Smooth muscle cell (in vitro differentiated cells): Measurements from ENCODE around the gene RNH1. TPM values are rescaled to one million over a fixed set of nuclear protein-coding genes. Genes with fewer than 3 reads are reported as not detected.

Experiments used
- DNase-seq: peaks from one replicate; lab custom pipeline; 2025; ENCODE audit not compliant: unreplicated experiment; lab: John Stamatoyannopoulos, UW
- H2AFZ ChIP-seq: fragments of 200-600 bp; sonication (generic); 2 replicates; pipeline ENCODE4 v1.6.0; 2016; ENCODE audit warnings: antibody characterized with exemption, low read depth, mild to moderate bottlenecking
- H3F3A ChIP-seq: fragments of 200-600 bp; sonication (generic); 2 replicates; pipeline ENCODE4 v1.6.0; 2017; ENCODE audit warnings: antibody characterized with exemption, low read depth
- H3K27ac ChIP-seq: fragments of 200-600 bp; sonication (generic); 2 replicates; pipeline ENCODE4 v1.5.1; 2016; ENCODE audit warnings: low read depth, mild to moderate bottlenecking
- H3K27me3 ChIP-seq: fragments of 200-600 bp; sonication (generic); 2 replicates; pipeline ENCODE4 v1.6.1; 2016; ENCODE audit warnings: low read depth, mild to moderate bottlenecking
- H3K36me3 ChIP-seq: fragments of 200-600 bp; sonication (generic); 2 replicates; pipeline ENCODE4 v1.5.1; 2016; ENCODE audit warnings: low read depth
- H3K4me1 ChIP-seq: fragments of 200-600 bp; sonication (generic); 2 replicates; pipeline ENCODE4 v1.5.1; 2016; ENCODE audit warnings: low read depth
- H3K4me2 ChIP-seq: fragments of 200-600 bp; sonication (generic); 2 replicates; pipeline ENCODE4 v1.6.0; 2016; ENCODE audit warnings: mild to moderate bottlenecking
- H3K4me3 ChIP-seq: fragments of 200-600 bp; sonication (generic); 2 replicates; pipeline ENCODE4 v1.5.1; 2016; ENCODE audit warnings: mild to moderate bottlenecking
- H3K79me2 ChIP-seq: fragments of 200-600 bp; sonication (generic); 2 replicates; pipeline ENCODE4 v1.6.0; 2016; ENCODE audit warnings: low read depth, mild to moderate bottlenecking
- H3K9ac ChIP-seq: fragments of 200-600 bp; sonication (generic); 2 replicates; pipeline ENCODE4 v1.6.0; 2016; ENCODE audit warnings: low read depth
- H3K9me3 ChIP-seq: fragments of 200-600 bp; sonication (generic); replicated peaks from 2 replicates; pipeline ENCODE4 v1.5.1; 2016; ENCODE audit warnings: low read depth
- H4K20me1 ChIP-seq: fragments of 200-600 bp; sonication (generic); 2 replicates; pipeline ENCODE4 v1.6.0; 2016; ENCODE audit warnings: low read depth
- CTCF ChIP-seq: fragments of 200-600 bp; sonication (generic); IDR thresholded peaks from 2 replicates; pipeline ENCODE4 v1.5.1; 2017; ENCODE audit warnings: borderline replicate concordance, mild to moderate bottlenecking, antibody characterized with exemption; ENCODE audit not compliant: insufficient read depth, poor library complexity, severe bottlenecking
- WGBS: methylation state at CpG from one replicate; pipeline ENCODE4 v1.1.7; 2016; ENCODE audit warnings: low lambda C conversion rate; 5-methylcytosine and 5-hydroxymethylcytosine counted together
- polyA plus RNA-seq: library from polyadenylated mRNA; unstranded; fragments of >200 nt; fragmentation: Nextera tagmentation; extraction: Ambion mirVana; gene quantifications from 2 replicates; pipeline ENCODE4 v1.2.1, GENCODE V29; 2016
- total RNA-seq: library from RNA; depleted of rRNA; stranded (reverse); fragments of >200 nt; gene quantifications from 2 replicates; pipeline ENCODE4 v1.2.3, GENCODE V29; 2014

Gene RNH1
- total and polyA plus RNA-seq, 2 experiments from 2014 or later: 91.3 to 243 TPM

- no peak for TF ChIP-seq CTCF
- Histone ChIP-seq H3K9ac (no peak overlapping the region), H3K9me3 (no peaks in the 10 kb centered on the region), H3K36me3 (no peaks in the 10 kb centered on the region), H4K20me1 (peaks cover 21% of the 10 kb centered on the region), H3K79me2 (peaks cover 43% of the 10 kb centered on the region), H3K4me3 (no peak overlapping the region), H3K27me3 (no peaks in the 10 kb centered on the region), H3K27ac (no peak overlapping the region), H3K4me2 (no peak overlapping the region), H2AFZ (no peak overlapping the region), H3K4me1 (peaks cover 9% of the 10 kb centered on the region), H3F3A (no peaks in the 10 kb centered on the region)
- WGBS: 96% methylated on average over 10 of the region's 10 CpGs
- no peak for DNase-seq
These were observed 4.5 kb downstream of the RNH1 start for GRCh38 chr11:502288-503178.

- Histone ChIP-seq H3K4me2 (no peak overlapping the region), H3K36me3 (no peaks in the 10 kb centered on the region), H4K20me1 (peaks cover 21% of the 10 kb centered on the region), H3K4me3 (no peak overlapping the region), H3K9ac (no peak overlapping the region), H3K9me3 (no peaks in the 10 kb centered on the region), H3K27ac (no peak overlapping the region), H2AFZ (no peak overlapping the region), H3K79me2 (peaks cover 43% of the 10 kb centered on the region), H3K27me3 (no peaks in the 10 kb centered on the region), H3F3A (no peaks in the 10 kb centered on the region), H3K4me1 (peaks cover 9% of the 10 kb centered on the region)
- DNase-seq: no peak
- 94% methylated on average over 19 of the region's 19 CpGs for whole genome bisulfite sequencing
- no peak for TF ChIP-seq CTCF
These were observed 5.3 kb downstream of the RNH1 start for GRCh38 chr11:501683-502287.

- DNase-seq: no peak
- no peaks in the 10 kb centered on the region for H3K27me3 ChIP-seq
- peaks cover 9% of the 10 kb centered on the region for H3K4me1 ChIP-seq
- H3K9ac ChIP-seq: no peak overlapping the region
- 96% methylated on average over 24 of the region's 24 CpGs for WGBS
- no peak for TF ChIP-seq CTCF
- no peak overlapping the region for H3K4me2 ChIP-seq
- peaks cover 1% of the 10 kb centered on the region for H3F3A ChIP-seq
- no peaks in the 10 kb centered on the region for H3K9me3 ChIP-seq
- no peak overlapping the region for H3K27ac ChIP-seq
- no peaks in the 10 kb centered on the region for H3K36me3 ChIP-seq
- peaks cover 43% of the 10 kb centered on the region for H3K79me2 ChIP-seq
- H2AFZ ChIP-seq: no peak overlapping the region
- H3K4me3 ChIP-seq: no peak overlapping the region
- peaks cover 21% of the 10 kb centered on the region for H4K20me1 ChIP-seq
These were observed 5.9 kb downstream of the RNH1 start for GRCh38 chr11:501001-501682.
